ENCODE measurements around the gene ACSL6.

The ACSL6 gene

DNA sequence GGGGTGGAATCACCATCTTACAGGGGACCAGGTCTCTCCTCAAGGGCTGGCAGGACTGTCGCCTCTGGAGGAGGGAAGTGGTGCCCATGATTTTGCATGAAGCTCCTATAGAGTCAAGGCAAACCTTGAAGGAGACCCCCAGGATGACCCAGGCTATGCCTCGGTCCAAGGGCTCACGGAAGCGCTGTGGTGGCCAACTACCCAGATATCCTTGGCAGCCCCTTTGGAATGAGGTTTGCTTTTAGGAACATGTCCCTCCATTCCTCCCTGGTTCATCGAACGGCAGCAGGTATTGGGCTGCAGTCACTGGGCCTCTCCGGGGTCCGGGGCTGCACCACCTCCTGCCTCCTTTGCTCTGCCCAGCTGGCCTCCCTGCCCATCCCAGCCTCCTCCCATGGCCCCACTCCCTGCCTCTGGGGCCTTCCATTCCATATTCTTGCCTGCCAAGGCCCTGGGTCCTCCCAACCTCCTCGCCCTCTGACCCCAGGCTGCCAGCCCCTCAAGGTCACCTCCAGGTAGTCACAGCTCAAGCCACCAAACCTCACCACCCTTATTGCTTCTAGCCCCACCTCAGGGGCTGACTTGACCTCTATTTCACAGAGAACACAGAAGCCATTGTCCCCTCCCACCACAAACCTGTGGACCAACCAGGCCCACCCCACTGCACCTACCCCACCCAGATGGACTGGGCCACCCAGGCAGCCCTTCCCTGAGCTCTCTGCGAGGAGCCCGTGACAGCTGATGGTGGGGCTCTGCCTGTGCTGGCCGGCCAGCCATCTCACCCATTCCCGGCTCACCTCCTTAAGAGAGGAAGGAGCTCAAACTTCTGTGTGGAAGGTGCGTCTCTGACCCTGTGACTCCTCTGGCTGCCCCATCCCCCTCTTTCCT lies 45.4 kb upstream of the ACSL6 start:
- TF ChIP-seq, protein P1, sequence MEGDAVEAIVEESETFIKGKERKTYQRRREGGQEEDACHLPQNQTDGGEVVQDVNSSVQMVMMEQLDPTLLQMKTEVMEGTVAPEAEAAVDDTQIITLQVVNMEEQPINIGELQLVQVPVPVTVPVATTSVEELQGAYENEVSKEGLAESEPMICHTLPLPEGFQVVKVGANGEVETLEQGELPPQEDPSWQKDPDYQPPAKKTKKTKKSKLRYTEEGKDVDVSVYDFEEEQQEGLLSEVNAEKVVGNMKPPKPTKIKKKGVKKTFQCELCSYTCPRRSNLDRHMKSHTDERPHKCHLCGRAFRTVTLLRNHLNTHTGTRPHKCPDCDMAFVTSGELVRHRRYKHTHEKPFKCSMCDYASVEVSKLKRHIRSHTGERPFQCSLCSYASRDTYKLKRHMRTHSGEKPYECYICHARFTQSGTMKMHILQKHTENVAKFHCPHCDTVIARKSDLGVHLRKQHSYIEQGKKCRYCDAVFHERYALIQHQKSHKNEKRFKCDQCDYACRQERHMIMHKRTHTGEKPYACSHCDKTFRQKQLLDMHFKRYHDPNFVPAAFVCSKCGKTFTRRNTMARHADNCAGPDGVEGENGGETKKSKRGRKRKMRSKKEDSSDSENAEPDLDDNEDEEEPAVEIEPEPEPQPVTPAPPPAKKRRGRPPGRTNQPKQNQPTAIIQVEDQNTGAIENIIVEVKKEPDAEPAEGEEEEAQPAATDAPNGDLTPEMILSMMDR (conservative IDR thresholded peaks at IDR 0.05) = no peak
- no peak for TF ChIP-seq ZFX (IDR thresholded peaks at IDR 0.05)

DNA sequence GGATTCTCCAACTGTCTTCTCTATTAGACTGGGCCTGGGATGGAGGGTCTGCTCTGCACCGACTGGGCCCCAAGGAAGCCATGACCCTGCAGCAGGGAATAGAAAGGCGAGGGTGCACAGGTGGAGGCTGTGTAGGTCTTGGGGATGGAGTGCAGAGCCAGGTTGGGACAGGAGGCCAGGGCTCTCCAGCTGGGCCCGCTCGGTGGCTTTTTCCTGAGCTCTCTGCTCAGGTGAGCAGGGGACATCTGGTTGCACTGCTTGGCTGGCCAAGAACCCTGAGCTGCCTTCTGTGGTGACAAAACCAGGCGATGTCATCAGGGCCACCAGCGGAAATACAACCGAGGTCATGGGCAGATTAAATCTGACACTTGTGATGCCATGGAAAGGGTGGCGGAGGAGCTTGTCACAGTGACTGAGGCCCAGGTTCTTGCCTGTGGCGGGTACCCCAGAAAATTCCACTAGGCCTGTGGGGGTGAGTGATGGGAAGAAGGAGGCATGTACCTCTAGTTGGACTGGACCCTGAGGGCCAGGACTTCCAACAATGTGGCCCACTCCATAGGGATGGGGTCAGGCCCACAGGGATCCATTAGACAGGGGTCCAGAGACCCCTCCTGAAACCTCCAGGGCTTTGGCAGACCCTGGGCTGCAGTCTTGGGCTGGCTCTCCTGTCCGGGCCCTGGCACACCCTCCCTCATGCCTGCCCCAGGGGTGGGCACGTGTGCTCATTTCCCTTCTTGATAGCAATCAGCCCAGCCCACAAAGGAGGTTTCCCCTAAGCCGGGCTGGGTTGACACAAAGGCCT lies 44.6 kb upstream of the ACSL6 start:
- TF ChIP-seq, protein P1 (conservative IDR thresholded peaks at IDR 0.05) = no peak
- no peak for TF ChIP-seq ZFX (IDR thresholded peaks at IDR 0.05)
- H3K27ac ChIP-seq = no peak overlapping the region

More for the DNA sequence above, 45.4 kb upstream of the ACSL6 start:
- H3K27ac ChIP-seq = no peak overlapping the region

DNA sequence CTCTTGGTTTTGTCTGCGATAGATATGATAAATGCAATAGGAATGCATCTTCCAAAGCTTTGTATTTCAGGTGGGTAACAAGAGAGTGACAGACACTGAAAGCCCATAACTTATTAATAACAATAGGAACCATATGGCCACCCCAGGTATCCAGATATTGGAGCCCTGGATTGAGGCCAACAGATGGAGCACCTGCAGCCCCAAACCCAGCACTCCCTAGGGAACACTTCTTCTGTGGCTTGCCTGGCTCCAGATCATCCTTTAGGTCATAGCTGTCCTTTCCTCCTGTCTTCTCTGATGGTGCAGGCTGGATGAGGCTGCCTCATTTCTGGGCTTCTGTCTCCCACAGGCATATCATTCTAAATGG lies 44.0 kb upstream of the ACSL6 start:
- no peak for TF ChIP-seq ZFX (IDR thresholded peaks at IDR 0.05)
- TF ChIP-seq, protein P1 (conservative IDR thresholded peaks at IDR 0.05) = no peak

DNA sequence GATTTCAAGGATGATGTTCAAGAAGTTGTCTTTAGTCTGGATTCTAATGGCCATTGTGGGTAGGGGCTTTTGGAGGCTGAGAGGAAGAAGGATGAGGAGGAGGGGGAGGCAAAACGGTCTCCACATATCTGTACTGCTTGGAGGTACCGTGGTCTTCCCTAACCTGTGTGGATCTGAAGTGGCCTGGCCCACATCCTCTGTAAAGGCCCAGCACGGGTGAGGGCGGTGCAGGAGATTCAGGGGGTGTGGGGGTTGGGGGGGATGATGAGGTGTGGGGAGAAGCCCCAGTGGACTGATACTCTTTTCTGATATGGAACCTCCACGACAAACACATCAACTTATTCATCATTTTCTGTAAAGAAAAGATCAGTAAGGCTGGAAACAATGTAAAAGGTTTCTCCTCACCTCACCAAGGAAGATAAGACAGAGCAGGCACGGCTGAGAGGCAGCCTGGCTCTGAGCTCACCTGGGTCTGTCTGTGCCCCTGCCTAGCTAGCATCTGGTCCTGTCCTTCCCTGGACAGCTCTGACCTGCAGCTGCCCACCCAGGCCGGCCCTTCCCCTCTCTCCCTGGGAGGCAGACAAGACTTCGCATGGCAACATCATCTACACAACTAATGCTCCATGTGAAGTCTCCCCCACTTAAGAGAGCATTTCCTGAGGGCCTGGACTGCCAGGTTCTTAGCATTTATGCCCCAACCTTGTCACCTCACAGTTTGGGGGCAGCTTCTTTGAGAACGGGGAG lies 43.4 kb upstream of the ACSL6 start:
- no peak overlapping the region for H3K27ac ChIP-seq
- TF ChIP-seq, protein P1 (conservative IDR thresholded peaks at IDR 0.05) = no peak
- TF ChIP-seq ZFX (IDR thresholded peaks at IDR 0.05) = no peak

More for the DNA sequence above, 44.0 kb upstream of the ACSL6 start:
- no peak overlapping the region for H3K27ac ChIP-seq

DNA sequence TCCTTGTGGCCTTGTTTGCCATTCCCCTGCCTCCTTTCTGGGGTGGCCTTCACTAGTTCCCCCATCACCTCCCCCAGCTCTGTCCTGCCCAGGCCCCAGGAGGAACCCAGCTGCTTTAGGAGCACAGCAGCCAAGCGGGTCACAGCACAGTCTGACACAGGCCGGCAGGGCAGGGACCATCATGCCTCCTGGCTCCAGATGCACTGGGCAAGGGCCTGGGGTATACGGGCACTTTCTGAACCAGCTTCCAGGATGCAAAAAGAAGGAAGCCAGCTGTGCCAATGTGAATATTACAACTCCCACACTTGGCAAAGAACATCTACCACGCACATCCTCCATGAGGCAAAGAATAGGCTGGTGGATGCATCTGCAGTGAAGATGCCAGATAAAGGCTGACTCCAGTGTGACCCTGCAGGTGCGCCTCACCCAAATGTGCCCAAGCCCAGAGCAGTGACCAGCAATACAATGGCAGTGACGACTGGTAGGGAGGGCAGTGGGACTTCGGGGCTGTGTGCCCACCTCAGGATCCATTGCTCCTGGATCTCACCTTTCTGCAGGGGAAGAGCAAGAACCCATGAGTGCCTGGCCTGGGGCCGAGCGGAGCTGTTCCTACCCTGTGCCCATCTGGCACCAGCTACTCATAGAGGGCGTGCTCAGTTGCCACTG lies 42.7 kb upstream of the ACSL6 start:
- H3K27ac ChIP-seq = no peak overlapping the region
- TF ChIP-seq, protein P1 (conservative IDR thresholded peaks at IDR 0.05) = no peak
- TF ChIP-seq ZFX (IDR thresholded peaks at IDR 0.05) = no peak

DNA sequence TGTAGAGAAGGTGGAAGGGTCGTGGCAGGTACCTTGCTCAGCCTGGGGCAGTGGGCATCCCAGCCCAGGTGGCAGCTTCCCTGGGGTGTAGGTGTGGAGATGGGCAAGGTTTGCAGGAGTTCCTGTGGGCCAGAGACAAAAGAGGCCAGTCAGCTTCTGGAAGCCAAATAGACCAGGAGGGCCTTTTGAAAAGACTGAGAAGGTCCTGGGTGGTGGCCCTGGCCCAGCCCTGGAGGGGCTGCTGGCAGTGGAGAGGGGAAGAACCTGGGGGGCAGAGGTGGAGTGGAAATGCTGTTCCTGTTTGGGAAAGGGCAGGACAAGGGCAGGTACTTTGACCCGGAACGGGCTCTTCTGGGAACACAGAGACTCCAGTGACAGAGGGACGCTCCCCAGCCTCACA lies 42.0 kb upstream of the ACSL6 start:
- H3K27ac ChIP-seq = no peak overlapping the region
- TF ChIP-seq, protein P1 (conservative IDR thresholded peaks at IDR 0.05) = no peak
- no peak for TF ChIP-seq ZFX (IDR thresholded peaks at IDR 0.05)
